AG09319 (cell line): ENCODE measurements around the gene AGBL1.

Experiments
- DNase-seq: peaks from one replicate; pipeline ENCODE4 v3.0.0-alpha.2; 2010; ENCODE audit warnings: low read depth; ENCODE audit errors: extremely low read depth
- TF ChIP-seq, protein P1 (sequence below): IDR thresholded peaks from 2 replicates; pipeline ENCODE4 v1.5.1; 2011; ENCODE audit warnings: low read depth, mild to moderate bottlenecking, inconsistent platforms, low read length, moderate library complexity

AGBL1 gene

DNA sequence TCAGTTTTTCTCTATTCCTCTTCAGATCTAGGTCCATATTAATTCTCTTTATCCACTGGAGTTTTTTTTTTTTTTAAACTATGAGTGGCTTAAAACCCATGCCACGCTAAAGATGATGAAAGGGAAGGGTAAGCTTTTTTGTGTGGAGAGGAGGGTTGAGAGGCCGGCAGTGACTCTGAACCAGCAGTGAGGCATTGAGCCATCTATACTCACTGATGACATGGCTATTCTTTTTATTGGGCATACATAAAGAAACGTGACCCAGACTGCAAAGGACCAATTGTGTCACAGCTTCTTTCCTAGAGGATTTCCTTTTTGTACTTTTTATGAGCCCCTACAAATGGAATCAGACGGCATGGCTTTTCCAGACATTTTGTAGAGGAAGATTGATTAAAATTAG is 662.2 kb downstream of the AGBL1 start:
- TF ChIP-seq, protein P1, sequence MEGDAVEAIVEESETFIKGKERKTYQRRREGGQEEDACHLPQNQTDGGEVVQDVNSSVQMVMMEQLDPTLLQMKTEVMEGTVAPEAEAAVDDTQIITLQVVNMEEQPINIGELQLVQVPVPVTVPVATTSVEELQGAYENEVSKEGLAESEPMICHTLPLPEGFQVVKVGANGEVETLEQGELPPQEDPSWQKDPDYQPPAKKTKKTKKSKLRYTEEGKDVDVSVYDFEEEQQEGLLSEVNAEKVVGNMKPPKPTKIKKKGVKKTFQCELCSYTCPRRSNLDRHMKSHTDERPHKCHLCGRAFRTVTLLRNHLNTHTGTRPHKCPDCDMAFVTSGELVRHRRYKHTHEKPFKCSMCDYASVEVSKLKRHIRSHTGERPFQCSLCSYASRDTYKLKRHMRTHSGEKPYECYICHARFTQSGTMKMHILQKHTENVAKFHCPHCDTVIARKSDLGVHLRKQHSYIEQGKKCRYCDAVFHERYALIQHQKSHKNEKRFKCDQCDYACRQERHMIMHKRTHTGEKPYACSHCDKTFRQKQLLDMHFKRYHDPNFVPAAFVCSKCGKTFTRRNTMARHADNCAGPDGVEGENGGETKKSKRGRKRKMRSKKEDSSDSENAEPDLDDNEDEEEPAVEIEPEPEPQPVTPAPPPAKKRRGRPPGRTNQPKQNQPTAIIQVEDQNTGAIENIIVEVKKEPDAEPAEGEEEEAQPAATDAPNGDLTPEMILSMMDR: no peak
- DNase-seq: no peak

DNA sequence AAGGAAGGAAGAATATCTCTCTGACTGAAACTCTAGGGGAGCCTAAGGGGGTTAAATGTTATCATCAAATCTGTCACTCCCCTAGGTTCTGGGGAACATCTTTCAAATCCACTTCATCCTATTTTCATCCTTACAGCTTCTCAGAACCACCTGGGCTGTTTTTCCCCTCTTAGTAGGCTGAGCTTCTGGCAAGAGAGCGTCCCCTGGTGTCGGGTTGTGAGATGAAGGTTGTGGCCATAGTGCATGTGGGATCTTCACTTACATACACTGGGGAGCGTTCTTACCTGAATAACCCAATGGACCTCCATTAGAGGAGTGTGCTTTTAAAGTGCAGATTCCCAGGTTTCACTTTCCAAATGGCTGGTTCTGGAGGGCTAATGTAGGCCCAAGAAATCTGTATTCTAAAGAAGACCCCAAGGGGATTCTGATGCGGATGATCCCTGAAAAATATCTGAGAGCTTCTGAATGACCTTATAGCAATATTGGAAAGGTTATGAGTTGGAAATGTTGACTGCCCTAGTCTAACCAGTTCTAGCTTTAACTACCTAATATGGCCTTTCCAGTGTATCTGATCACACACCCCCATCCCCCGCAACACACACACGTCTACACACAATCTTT is 663.7 kb downstream of the AGBL1 start:
- TF ChIP-seq, protein P1: no peak

DNA sequence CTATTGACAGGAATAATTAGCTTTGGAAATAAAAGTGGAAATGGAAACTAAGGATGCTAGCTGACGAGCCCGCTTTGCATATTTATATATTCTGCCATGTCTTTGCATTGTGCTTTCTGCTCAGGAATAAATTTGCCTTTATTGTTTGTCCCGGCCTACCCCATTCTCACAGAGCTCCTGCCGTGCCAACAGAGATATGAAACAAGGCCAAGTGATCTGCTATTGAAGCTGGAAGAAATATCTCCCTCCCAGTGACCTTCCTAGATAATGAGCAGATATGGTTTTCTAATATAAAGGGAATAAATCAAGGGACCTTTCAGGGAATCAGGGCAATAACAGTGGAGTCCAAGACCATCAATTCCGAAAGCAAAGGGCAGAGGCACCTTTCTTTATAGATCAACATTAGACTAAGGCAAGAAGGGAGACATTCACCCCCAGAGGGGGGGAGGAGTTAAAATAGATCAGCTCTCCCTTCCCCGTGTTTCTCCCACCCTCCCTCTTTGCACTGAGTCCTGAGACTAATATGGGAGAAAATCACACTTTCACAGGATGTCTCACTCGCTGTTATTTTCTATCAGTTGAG is 664.6 kb downstream of the AGBL1 start:
- TF ChIP-seq, protein P1: no peak
- no peak for DNase-seq

More for the DNA sequence above, 663.7 kb downstream of the AGBL1 start:
- no peak for DNase-seq

DNA sequence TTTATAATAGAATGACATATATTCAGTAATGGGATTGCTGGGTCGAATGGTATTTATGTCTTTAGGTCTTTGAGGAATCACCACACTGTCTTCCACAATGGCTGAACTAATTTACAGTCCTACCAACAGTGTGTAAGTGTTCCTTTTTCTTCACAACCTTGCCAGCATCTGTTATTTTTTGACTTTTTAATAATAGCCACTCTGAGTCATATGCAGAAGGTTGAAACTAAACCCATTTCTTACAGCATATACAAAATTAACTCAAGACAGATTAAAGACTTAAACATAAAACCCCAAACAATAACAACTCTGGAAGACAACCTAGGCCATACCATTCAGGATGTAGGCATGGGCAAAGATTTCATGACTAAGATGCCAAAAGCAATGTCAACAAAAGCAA is 671.4 kb downstream of the AGBL1 start:
- DNase-seq: no peak
- TF ChIP-seq, protein P1: no peak

DNA sequence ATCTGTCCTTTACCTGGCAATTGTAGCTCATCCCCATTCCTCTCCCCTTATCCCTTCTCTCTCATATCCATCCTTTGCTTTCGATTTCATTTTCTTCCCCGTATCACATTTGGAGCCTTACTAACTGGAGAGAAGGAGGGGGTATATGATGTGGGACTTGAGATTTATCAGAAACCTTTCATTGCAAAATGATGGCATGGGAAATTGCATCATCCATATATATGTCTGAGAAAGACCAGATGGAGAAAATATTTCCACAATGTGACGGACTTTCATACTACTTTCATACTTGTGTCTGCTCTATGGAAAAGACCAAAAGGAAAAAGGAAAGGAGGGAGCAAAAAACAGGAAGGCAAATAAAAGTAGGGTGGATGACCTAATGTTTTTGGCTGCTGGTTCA is 675.2 kb downstream of the AGBL1 start:
- TF ChIP-seq, protein P1: no peak
- DNase-seq: no peak

DNA sequence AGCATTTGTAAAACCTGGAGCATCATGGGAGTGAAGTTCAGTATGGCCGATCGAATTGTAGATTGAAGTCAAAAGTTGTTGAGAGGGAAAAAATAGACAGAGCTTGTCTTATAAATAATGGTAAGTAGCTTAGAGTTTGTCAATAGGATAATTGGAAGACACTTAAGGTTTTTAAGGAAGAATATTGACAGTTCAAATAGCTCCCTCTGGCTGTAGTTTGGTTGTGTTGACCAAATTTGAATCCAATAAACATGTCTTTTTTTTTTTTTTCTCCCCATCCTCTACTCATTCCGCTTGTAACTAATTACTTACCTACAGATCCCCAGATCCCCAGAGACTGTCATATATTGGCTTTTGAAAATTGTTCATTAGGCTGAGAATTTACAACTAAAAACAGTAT is 677.0 kb downstream of the AGBL1 start:
- no peak for DNase-seq
- TF ChIP-seq, protein P1: no peak

DNA sequence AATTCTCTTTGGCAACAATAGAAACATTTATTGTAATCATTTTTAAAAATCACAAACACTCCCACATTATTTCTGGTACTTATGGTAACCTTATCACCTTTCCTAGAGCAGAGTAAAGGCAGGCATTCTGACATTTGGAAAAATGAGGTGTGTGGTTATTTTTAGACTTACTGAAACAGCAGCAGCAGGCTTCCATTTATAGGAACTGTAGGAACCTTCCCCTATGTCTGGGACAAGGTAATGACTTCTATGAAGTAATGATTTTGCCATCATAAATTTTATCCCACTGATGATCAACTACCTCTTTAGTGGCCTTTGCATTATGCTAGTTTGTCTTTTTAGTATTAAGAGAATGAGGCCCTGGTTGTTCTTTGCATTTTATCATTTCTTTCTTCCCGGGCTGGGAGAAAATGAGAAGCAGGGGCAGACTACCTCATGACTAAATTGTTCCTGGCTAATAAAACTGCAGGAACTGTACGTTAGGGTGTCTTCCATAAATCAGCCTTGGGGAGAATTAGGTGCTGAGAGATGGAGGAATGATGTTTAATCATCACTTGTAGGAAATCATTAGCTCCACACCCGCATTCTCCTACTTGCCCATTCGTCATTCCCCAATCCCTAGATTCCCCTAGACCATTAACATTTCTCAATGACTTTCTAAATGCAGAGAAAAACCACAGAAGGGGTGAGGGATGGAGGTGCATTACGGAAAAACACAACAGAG is 680.3 kb downstream of the AGBL1 start:
- DNase-seq: no peak
- TF ChIP-seq, protein P1: no peak
